Hepatocyte (in vitro differentiated cells): ENCODE results near the gene PLEKHA7.

ENCODE experiments used
- CTCF ChIP-seq: fragments of 200-600 bp; sonication (generic); IDR thresholded peaks from 2 replicates; pipeline ENCODE4 v1.5.1; 2016; ENCODE audit warnings: antibody characterized with exemption, mild to moderate bottlenecking; ENCODE audit not compliant: poor library complexity
- EZH2 ChIP-seq: fragments of 200-600 bp; sonication (generic); IDR thresholded peaks from 2 replicates; pipeline ENCODE4 v1.6.1; 2016; ENCODE audit warnings: antibody characterized with exemption, mild to moderate bottlenecking, borderline replicate concordance

GRCh38 chr11:16777613-16777975 is 236.6 kb downstream of the PLEKHA7 start:
- TF ChIP-seq CTCF (no peak), EZH2 (no peak)
